Measurements from ENCODE around the gene UBE2B.

Gene UBE2B

GRCh38 chr5:134436523-134437339 lies 65.4 kb downstream of the UBE2B start:
- H3K4me3 ChIP-seq (ENCODE audit: low read depth, low read length) = no peak overlapping the region
- TF ChIP-seq CTCF (IDR thresholded peaks at IDR 0.05; ENCODE audit: insufficient read depth, low read depth, low read length, missing control alignments) = no peak
- DNase-seq (ENCODE audit: low read depth) = peak; percentile 88

GRCh38 chr5:134437340-134437846 lies 66.0 kb downstream of the UBE2B start:
- peak; percentile 62 for DNase-seq (ENCODE audit: low read depth)
- no peak overlapping the region for H3K4me3 ChIP-seq (ENCODE audit: low read depth, low read length)
- no peak for TF ChIP-seq CTCF (IDR thresholded peaks at IDR 0.05; ENCODE audit: insufficient read depth, low read depth, low read length, missing control alignments)

- TF ChIP-seq CTCF (IDR thresholded peaks at IDR 0.05; ENCODE audit: insufficient read depth, low read depth, low read length, missing control alignments) = no peak
- H3K4me3 ChIP-seq (ENCODE audit: low read depth, low read length) = no peak overlapping the region
- no peak for DNase-seq (ENCODE audit: low read depth)
These were observed 66.6 kb downstream of the UBE2B start for GRCh38 chr5:134437847-134438581.

GRCh38 chr5:134438721-134439123 lies 67.4 kb downstream of the UBE2B start:
- no peak for DNase-seq (ENCODE audit: low read depth)
- no peak for TF ChIP-seq CTCF (IDR thresholded peaks at IDR 0.05; ENCODE audit: insufficient read depth, low read depth, low read length, missing control alignments)

GRCh38 chr5:134439210-134439654 lies 67.9 kb downstream of the UBE2B start:
- no peak for TF ChIP-seq CTCF (IDR thresholded peaks at IDR 0.05; ENCODE audit: insufficient read depth, low read depth, low read length, missing control alignments)
- H3K4me3 ChIP-seq (ENCODE audit: low read depth, low read length) = no peak overlapping the region
- no peak for DNase-seq (ENCODE audit: low read depth)

More at GRCh38 chr5:134438721-134439123, 67.4 kb downstream of the UBE2B start:
- no peak overlapping the region for H3K4me3 ChIP-seq (ENCODE audit: low read depth, low read length)

GRCh38 chr5:134440201-134440755 lies 68.9 kb downstream of the UBE2B start:
- no peak for DNase-seq (ENCODE audit: low read depth)

More at GRCh38 chr5:134440201-134440755, 68.9 kb downstream of the UBE2B start:
- no peak overlapping the region for H3K4me3 ChIP-seq (ENCODE audit: low read depth, low read length)
- TF ChIP-seq CTCF (IDR thresholded peaks at IDR 0.05; ENCODE audit: insufficient read depth, low read depth, low read length, missing control alignments) = no peak

All from GM12865 (cell line).